DND-41 (cell line): ENCODE measurements around the gene PCSK1N.

Experiments
- ATAC-seq: fragments of 200-7000 bp; cut with Tn5 transposase; 3 replicates; pipeline ENCODE4 v1.9.1; 2021; ENCODE audit warnings: low read depth; ENCODE audit not compliant: insufficient read depth
- DNase-seq: peaks from one replicate; pipeline ENCODE4 v3.0.0-alpha.2; 2020
- H2AFZ ChIP-seq: 2 replicates; pipeline ENCODE4 v1.6.0; 2012; ENCODE audit warnings: low read depth, low read length
- H3K27ac ChIP-seq: 2 replicates; pipeline ENCODE4 v1.5.1; 2012; ENCODE audit warnings: low read length, inconsistent platforms
- H3K27me3 ChIP-seq: fragments of 200-600 bp; sonication (generic); 2 replicates; pipeline ENCODE4 v1.6.0; 2012; ENCODE audit warnings: low read length, mild to moderate bottlenecking, inconsistent platforms; ENCODE audit not compliant: insufficient read depth, poor library complexity
- H3K36me3 ChIP-seq: 2 replicates; pipeline ENCODE4 v1.5.1; 2012; ENCODE audit warnings: low read length, inconsistent platforms; ENCODE audit not compliant: insufficient read depth
- H3K4me1 ChIP-seq: 2 replicates; pipeline ENCODE4 v1.5.1; 2012; ENCODE audit warnings: mild to moderate bottlenecking, low read length; ENCODE audit not compliant: insufficient read depth
- H3K4me2 ChIP-seq: 2 replicates; pipeline ENCODE4 v1.6.0; 2012; ENCODE audit warnings: mild to moderate bottlenecking, moderate library complexity, low read length, inconsistent platforms; ENCODE audit not compliant: insufficient read depth
- H3K4me3 ChIP-seq, 2 experiments: fragments of 200-600 bp in 1 of 2; shearing (Covaris generic) in 1 of 2; 2 replicates each; pipeline ENCODE4 v1.5.1; 2012 to 2016; ENCODE audit warnings: inconsistent platforms in 2 of 2, low read length in 2 of 2, mild to moderate bottlenecking in 2 of 2, low read depth in 1 of 2, moderate library complexity in 1 of 2
- H3K79me2 ChIP-seq: 2 replicates; pipeline ENCODE4 v1.6.0; 2012; ENCODE audit warnings: low read length, inconsistent platforms; ENCODE audit not compliant: insufficient read depth
- H3K9ac ChIP-seq: 2 replicates; pipeline ENCODE4 v1.6.0; 2012; ENCODE audit warnings: low read depth, mild to moderate bottlenecking, inconsistent platforms, low read length, moderate library complexity
- H3K9me3 ChIP-seq: 2 replicates; pipeline ENCODE4 v1.5.1; 2012; ENCODE audit warnings: low read length, moderate library complexity, mild to moderate bottlenecking, inconsistent platforms; ENCODE audit not compliant: insufficient read depth, severe bottlenecking
- H4K20me1 ChIP-seq: 2 replicates; pipeline ENCODE4 v1.6.0; 2012; ENCODE audit warnings: low read length; ENCODE audit not compliant: insufficient read depth
- CTCF ChIP-seq: IDR thresholded peaks from 2 replicates; pipeline ENCODE4 v1.5.1; 2012; ENCODE audit warnings: borderline replicate concordance, low read length, moderate library complexity, mild to moderate bottlenecking; ENCODE audit not compliant: poor library complexity, severe bottlenecking; ENCODE audit errors: extremely low read depth
- EZH2 ChIP-seq: IDR thresholded peaks from 3 replicates; pipeline ENCODE4 v1.6.1; 2012; ENCODE audit warnings: borderline replicate concordance, low read depth, mild to moderate bottlenecking, moderate library complexity, low read length, inconsistent platforms; ENCODE audit not compliant: severe bottlenecking

The PCSK1N gene

DNA sequence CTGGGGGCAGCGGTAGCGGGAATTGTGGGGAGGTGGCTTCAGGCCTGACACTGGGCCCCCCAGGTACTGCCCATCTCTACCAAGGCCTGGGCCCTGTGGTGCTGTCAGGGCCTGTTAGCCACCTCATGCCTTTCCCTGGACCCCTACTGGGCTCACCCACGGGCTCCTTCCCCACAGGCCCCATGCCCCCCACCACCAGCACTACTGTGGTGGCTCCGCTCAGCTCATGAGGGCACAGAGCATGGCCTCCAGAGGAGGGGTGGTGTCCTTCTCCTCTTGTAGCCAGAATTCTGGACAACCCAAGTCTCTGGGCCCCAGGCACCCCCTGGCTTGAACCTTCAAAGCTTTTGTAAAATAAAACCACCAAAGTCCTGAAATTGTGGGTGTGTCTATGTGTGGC is 41.5 kb downstream of the PCSK1N start:
- H3K4me2 ChIP-seq, result no peak overlapping the region
- no peaks in the 10 kb centered on the region for H3K36me3 ChIP-seq
- ATAC-seq (no peak), DNase-seq (no peak)
- H3K27ac ChIP-seq, result no peak overlapping the region
- H3K4me3 ChIP-seq, result no peak overlapping the region
- H3K9me3 ChIP-seq, result no peaks in the 10 kb centered on the region
- no peaks in the 10 kb centered on the region for H3K79me2 ChIP-seq
- H3K27me3 ChIP-seq, result no peaks in the 10 kb centered on the region
- H2AFZ ChIP-seq, result no peak overlapping the region
- no peak for TF ChIP-seq CTCF
- TF ChIP-seq EZH2, result no peak
- H3K4me1 ChIP-seq, result no peaks in the 10 kb centered on the region
- H3K9ac ChIP-seq, result no peak overlapping the region
- H4K20me1 ChIP-seq, result no peaks in the 10 kb centered on the region

DNA sequence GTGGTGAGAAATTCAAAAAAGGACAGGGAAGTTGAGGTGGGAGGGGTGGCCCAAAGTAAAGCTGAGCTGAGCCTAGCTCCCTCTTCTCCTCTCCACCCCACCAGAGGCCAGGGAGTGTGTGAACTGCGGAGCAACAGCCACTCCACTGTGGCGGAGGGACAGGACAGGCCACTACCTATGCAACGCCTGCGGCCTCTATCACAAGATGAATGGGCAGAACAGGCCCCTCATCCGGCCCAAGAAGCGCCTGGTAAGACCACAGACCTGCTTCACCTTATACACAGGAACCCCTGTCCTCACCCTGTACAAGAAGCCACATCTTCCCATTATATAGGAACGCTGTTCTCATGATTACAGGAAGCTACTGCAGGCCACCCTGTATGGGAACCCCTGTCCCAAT is 43.2 kb downstream of the PCSK1N start:
- no peak for ATAC-seq
- Histone ChIP-seq H3K9me3 (no peaks in the 10 kb centered on the region), H3K79me2 (no peaks in the 10 kb centered on the region), H3K4me1 (no peaks in the 10 kb centered on the region), H2AFZ (no peak overlapping the region), H3K27ac (no peak overlapping the region), H3K4me2 (no peak overlapping the region), H4K20me1 (no peaks in the 10 kb centered on the region), H3K36me3 (no peaks in the 10 kb centered on the region), H3K9ac (no peak overlapping the region), H3K4me3 (no peak overlapping the region), H3K27me3 (no peaks in the 10 kb centered on the region)
- TF ChIP-seq CTCF (no peak), EZH2 (no peak)
- DNase-seq, result no peak

DNA sequence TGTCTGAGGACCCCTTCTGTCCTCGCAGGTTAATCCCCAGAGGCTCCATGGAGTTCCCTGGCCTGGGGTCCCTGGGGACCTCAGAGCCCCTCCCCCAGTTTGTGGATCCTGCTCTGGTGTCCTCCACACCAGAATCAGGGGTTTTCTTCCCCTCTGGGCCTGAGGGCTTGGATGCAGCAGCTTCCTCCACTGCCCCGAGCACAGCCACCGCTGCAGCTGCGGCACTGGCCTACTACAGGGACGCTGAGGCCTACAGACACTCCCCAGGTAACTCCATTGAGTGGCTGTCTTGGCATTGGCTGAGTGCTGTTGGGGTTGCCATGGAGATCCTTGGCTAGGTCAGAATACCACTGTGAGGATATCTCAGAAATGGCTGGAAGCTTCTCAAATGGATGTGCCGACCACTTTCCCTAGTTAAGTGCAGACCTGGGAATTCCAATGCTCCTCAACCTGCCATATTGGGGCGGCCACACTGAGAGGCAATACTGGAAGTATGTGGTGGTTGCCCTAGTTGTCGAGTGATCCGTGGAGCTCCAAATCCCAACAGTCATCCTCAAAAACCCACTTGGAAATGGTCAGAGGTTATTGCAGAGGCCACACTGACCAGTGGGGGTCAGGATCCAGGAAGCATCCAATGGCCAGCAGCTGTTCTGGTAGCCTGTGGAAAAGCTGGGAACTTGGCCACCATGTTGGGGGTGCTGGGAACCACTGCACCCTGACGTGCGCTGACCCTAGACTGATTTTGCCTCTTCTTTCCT is 44.2 kb downstream of the PCSK1N start:
- H3K4me1 ChIP-seq, result no peaks in the 10 kb centered on the region
- no peak overlapping the region for H3K4me2 ChIP-seq
- no peak overlapping the region for H3K27ac ChIP-seq
- no peaks in the 10 kb centered on the region for H3K27me3 ChIP-seq
- H3K9ac ChIP-seq, result no peak overlapping the region
- H4K20me1 ChIP-seq, result no peaks in the 10 kb centered on the region
- no peaks in the 10 kb centered on the region for H3K79me2 ChIP-seq
- DNase-seq, result no peak
- H2AFZ ChIP-seq, result no peak overlapping the region
- no peaks in the 10 kb centered on the region for H3K9me3 ChIP-seq
- ATAC-seq, result no peak
- H3K4me3 ChIP-seq, result no peak overlapping the region
- no peaks in the 10 kb centered on the region for H3K36me3 ChIP-seq
- TF ChIP-seq CTCF, result no peak
- no peak for TF ChIP-seq EZH2

DNA sequence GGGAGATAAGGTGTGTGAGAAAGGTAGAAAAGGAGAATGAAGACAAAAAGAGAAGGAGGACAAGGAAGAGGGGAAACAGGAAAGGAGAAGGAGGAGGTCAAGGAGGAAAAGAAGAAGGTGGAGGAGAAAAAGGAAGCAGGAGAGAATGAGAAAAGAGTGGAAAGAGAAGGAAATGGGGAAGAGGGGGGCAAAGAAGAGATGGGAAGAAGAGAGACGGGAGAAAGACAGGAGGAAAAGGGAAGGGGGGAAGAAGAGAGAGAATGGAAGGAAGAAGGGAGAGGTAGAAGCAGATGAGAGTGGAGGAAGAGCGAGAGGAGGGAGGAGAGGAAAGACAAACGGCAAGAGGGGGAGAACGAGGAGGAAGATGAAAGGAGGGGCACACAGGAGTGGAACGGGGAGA is 44.9 kb downstream of the PCSK1N start:
- Histone ChIP-seq H3K9ac (no peak overlapping the region), H3K4me2 (no peak overlapping the region), H3K4me1 (no peaks in the 10 kb centered on the region), H3K27ac (no peak overlapping the region), H3K27me3 (no peaks in the 10 kb centered on the region), H3K36me3 (no peaks in the 10 kb centered on the region), H3K4me3 (no peak overlapping the region), H4K20me1 (no peaks in the 10 kb centered on the region), H2AFZ (no peak overlapping the region), H3K9me3 (no peaks in the 10 kb centered on the region), H3K79me2 (no peaks in the 10 kb centered on the region)
- TF ChIP-seq EZH2, result no peak
- no peak for TF ChIP-seq CTCF
- ATAC-seq (no peak), DNase-seq (no peak)
